Thoracic aorta (tissue), 2 donors: Measurements from ENCODE around the gene DYRK1B. TPM values are rescaled to one million over a fixed set of nuclear protein-coding genes. Genes with fewer than 3 reads are reported as not detected.
A peak's percentile ranks its signal among the peaks of the same experiment; 100 is the strongest.

ENCODE experiments used
- ATAC-seq: fragments of 150-250 bp; one replicate; pipeline ENCODE4 v1.8.0; 2017; ENCODE audit warnings: low read depth; ENCODE audit not compliant: insufficient number of reproducible peaks, low FRiP score
- DNase-seq: peaks from one replicate; pipeline ENCODE4 v3.0.0-alpha.2; 2020; ENCODE audit warnings: low spot score
- H3K27ac ChIP-seq, 2 donors: fragments of 200-600 bp; sonication (generic); 1 replicate in 1 of 2; 2 replicates in 1 of 2; pipeline ENCODE4 v1.5.1; 2016; ENCODE audit warnings: mild to moderate bottlenecking in 2 of 2, moderate library complexity in 2 of 2
- H3K27me3 ChIP-seq: fragments of 200-600 bp; sonication (generic); replicated peaks from 2 replicates; pipeline ENCODE4 v1.6.0; 2016; ENCODE audit warnings: mild to moderate bottlenecking; ENCODE audit not compliant: insufficient read depth
- H3K36me3 ChIP-seq: fragments of 200-600 bp; sonication (generic); one replicate; pipeline ENCODE4 v1.5.1; 2016
- H3K4me1 ChIP-seq, 2 donors: fragments of 200-600 bp; sonication (generic); 1 replicate in 1 of 2; 2 replicates in 1 of 2; pipeline versions ENCODE4 v1.5.1 to v1.6.0; 2016; ENCODE audit warnings: low read depth in 2 of 2, mild to moderate bottlenecking in 1 of 2; ENCODE audit not compliant: control insufficient read depth in 1 of 2
- H3K4me3 ChIP-seq: fragments of 200-600 bp; sonication (generic); 2 replicates; pipeline ENCODE4 v1.5.1; 2016; ENCODE audit warnings: mild to moderate bottlenecking
- H3K9me3 ChIP-seq: fragments of 200-600 bp; sonication (generic); 2 replicates; pipeline ENCODE4 v1.5.1; 2016
- total RNA-seq, 2 donors: library from RNA; depleted of rRNA; stranded (reverse); fragments of >200 nt; gene quantifications; one replicate each; pipeline versions ENCODE4 v1.1.0 to v1.2.3, GENCODE V29; 2016
- TF ChIP-seq, protein P1 (sequence below): fragments of 200-600 bp; sonication (generic); IDR thresholded peaks from one replicate; pipeline ENCODE4 v1.5.1; 2019; ENCODE audit warnings: antibody characterized with exemption

DYRK1B gene
- total RNA-seq, 2 donors from 2014 or later: 8.9 to 10.2 TPM

- H3K4me3 ChIP-seq: no peak overlapping the region
- TF ChIP-seq, protein P1, sequence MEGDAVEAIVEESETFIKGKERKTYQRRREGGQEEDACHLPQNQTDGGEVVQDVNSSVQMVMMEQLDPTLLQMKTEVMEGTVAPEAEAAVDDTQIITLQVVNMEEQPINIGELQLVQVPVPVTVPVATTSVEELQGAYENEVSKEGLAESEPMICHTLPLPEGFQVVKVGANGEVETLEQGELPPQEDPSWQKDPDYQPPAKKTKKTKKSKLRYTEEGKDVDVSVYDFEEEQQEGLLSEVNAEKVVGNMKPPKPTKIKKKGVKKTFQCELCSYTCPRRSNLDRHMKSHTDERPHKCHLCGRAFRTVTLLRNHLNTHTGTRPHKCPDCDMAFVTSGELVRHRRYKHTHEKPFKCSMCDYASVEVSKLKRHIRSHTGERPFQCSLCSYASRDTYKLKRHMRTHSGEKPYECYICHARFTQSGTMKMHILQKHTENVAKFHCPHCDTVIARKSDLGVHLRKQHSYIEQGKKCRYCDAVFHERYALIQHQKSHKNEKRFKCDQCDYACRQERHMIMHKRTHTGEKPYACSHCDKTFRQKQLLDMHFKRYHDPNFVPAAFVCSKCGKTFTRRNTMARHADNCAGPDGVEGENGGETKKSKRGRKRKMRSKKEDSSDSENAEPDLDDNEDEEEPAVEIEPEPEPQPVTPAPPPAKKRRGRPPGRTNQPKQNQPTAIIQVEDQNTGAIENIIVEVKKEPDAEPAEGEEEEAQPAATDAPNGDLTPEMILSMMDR: no peak
- ATAC-seq: no peak
These were observed 30.2 kb upstream of the DYRK1B start for GRCh38 chr19:39864118-39864517.

GRCh38 chr19:39858541-39858940, 24.6 kb upstream of the DYRK1B start:
- H3K4me3 ChIP-seq: no peak overlapping the region
- ATAC-seq: no peak

More at GRCh38 chr19:39864118-39864517, 30.2 kb upstream of the DYRK1B start:
- no peak for DNase-seq
- H3K36me3 ChIP-seq: no peaks in the 10 kb centered on the region
- no peaks in the 10 kb centered on the region for H3K9me3 ChIP-seq
- no peaks in the 10 kb centered on the region for H3K4me1 ChIP-seq
- no peak overlapping the region for H3K27ac ChIP-seq
- H3K27me3 ChIP-seq: no peaks in the 10 kb centered on the region

GRCh38 chr19:39852882-39853281, 18.9 kb upstream of the DYRK1B start:
- Histone ChIP-seq H3K27me3 (no peaks in the 10 kb centered on the region), H3K36me3 (no peaks in the 10 kb centered on the region), H3K27ac (no peak overlapping the region), H3K4me1 (peaks cover 6 to 14% of the 10 kb centered on the region in 2 donors), H3K9me3 (no peaks in the 10 kb centered on the region), H3K4me3 (no peak overlapping the region)
- TF ChIP-seq, protein P1: no peak
- ATAC-seq: no peak
- DNase-seq: no peak

More at GRCh38 chr19:39858541-39858940, 24.6 kb upstream of the DYRK1B start:
- Histone ChIP-seq H3K27ac (no peak overlapping the region), H3K27me3 (no peaks in the 10 kb centered on the region), H3K9me3 (no peaks in the 10 kb centered on the region), H3K36me3 (no peaks in the 10 kb centered on the region), H3K4me1 (no peaks in the 10 kb centered on the region)
- DNase-seq: no peak
- TF ChIP-seq, protein P1: no peak

DNA sequence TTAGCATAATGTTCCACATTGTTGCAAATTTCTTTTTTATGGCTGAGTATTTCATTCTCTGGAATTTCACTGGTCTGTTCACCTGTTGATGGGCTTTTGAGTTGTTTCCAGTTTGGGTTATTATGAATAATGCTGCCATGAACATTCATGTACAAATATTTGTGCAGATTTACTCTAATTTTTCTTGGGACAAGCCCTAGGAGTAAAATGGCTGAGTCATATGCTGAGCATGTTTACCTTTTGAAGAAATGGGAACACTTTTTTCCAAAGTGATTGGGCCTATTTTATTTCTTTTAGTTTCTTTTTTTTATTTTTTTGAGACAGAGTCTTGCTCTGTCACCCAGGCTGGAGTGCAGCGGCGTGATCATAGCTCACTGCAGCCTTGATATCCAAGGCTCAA, 16.9 kb upstream of the DYRK1B start:
- Histone ChIP-seq H3K4me1 (peaks cover 13 to 21% of the 10 kb centered on the region in 2 donors), H3K36me3 (no peaks in the 10 kb centered on the region), H3K4me3 (no peak overlapping the region), H3K27ac (peak overlapping the region; percentile 52 to 68), H3K27me3 (no peaks in the 10 kb centered on the region), H3K9me3 (no peaks in the 10 kb centered on the region)
- TF ChIP-seq, protein P1: no peak
- ATAC-seq: no peak
- no peak for DNase-seq

DNA sequence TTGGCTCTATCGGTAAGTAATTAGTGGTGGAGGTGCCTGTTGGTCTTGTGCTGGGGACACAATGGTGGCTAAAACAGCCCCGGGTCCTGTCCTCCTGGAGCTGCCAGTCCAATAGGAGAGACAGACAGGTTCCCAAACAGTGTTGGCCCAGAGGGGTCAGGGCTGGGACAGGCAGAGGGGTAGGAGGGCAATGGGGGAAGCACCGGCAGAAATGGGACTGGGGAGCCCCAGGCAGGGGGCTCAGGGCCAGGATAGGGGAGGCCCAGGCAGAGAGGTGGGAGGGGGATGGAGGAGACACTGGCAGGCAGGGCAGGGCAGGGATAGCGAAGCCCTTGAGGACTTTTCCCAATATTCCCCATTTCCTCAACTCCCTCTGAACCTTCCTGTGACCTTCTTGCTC, 14.4 kb upstream of the DYRK1B start:
- TF ChIP-seq, protein P1: no peak

More for the DNA sequence above, 14.4 kb upstream of the DYRK1B start:
- no peak overlapping the region for H3K27ac ChIP-seq
- no peaks in the 10 kb centered on the region for H3K9me3 ChIP-seq
- no peaks in the 10 kb centered on the region for H3K27me3 ChIP-seq
- no peaks in the 10 kb centered on the region for H3K36me3 ChIP-seq
- H3K4me1 ChIP-seq: peaks cover 23 to 45% of the 10 kb centered on the region in 2 donors
- no peak for DNase-seq
- no peak for ATAC-seq
- no peak overlapping the region for H3K4me3 ChIP-seq
